Right atrium auricular region (tissue), 2 donors: ENCODE data around the gene SLX4IP. TPM values are rescaled to one million over a fixed set of nuclear protein-coding genes. Genes with fewer than 3 reads are reported as not detected.

ENCODE experiments used
- DNase-seq: peaks from one replicate; pipeline ENCODE4 v3.0.0-alpha.2; 2019; ENCODE audit warnings: low spot score
- H3K27ac ChIP-seq, 2 donors: fragments of 200-600 bp; sonication (generic); 1 replicate in 1 of 2; 2 replicates in 1 of 2; pipeline ENCODE4 v1.5.1; 2016 to 2019
- H3K27me3 ChIP-seq, 2 donors: fragments of 200-600 bp; sonication (generic); one replicate each; pipeline versions ENCODE4 v1.5.1 to v1.6.0; 2017 to 2019
- H3K36me3 ChIP-seq: fragments of 200-600 bp; sonication (generic); one replicate; pipeline ENCODE4 v1.5.1; 2016
- H3K4me1 ChIP-seq, 2 donors: fragments of 200-600 bp; sonication (generic); one replicate each; pipeline versions ENCODE4 v1.5.1 to v1.6.0; 2017 to 2019
- H3K4me3 ChIP-seq, 2 donors: fragments of 200-600 bp; sonication (generic); 1 replicate in 1 of 2; 2 replicates in 1 of 2; pipeline ENCODE4 v1.5.1; 2017 to 2019; ENCODE audit warnings: mild to moderate bottlenecking in 1 of 2, moderate library complexity in 1 of 2
- H3K9me3 ChIP-seq, 2 donors: fragments of 200-600 bp; sonication (generic); one replicate each; pipeline ENCODE4 v1.5.1; 2019
- CTCF ChIP-seq, 2 donors: fragments of 200-600 bp; sonication (generic); IDR thresholded peaks; one replicate each; pipeline ENCODE4 v1.5.1; 2019; ENCODE audit warnings: antibody characterized with exemption in 2 of 2
- total RNA-seq, 2 donors: library from RNA; depleted of rRNA; stranded (reverse); fragments of >200 nt; gene quantifications; one replicate each; pipeline ENCODE4 v1.1.0, GENCODE V29; 2016

The SLX4IP gene
- total RNA-seq, 2 donors from 2014 or later = 1.1 to 2.0 TPM

GRCh38 chr20:10469599-10469998, 34.5 kb downstream of the SLX4IP start:
- no peak overlapping the region for H3K4me3 ChIP-seq
- H3K9me3 ChIP-seq = no peaks in the 10 kb centered on the region
- H3K27me3 ChIP-seq = no peaks in the 10 kb centered on the region
- H3K27ac ChIP-seq = no peak overlapping the region
- peak; percentile 65 to 76 for TF ChIP-seq CTCF (IDR thresholded peaks at IDR 0.05)
- peak; percentile 66 for DNase-seq
- no peaks in the 10 kb centered on the region for H3K36me3 ChIP-seq
- H3K4me1 ChIP-seq = peaks cover 0 to 37% of the 10 kb centered on the region in 2 donors

DNA sequence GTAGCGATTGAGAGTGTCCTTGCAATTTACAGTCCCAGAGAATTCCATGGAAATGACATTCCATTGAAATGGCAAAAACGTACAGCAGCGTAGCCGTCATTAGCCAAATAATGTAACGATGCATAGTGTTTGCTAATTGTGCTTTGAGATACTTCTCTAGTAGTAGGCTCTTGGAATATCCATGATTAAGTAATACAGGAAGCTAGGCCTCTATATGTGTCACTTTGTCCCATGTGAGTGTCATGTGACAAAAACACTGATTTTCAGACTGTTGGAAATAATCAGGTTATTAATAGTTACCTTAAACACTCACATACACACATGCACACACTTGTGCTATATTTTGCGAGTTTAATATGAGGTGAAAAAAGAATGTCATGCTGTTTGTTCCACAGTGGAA, 35.2 kb downstream of the SLX4IP start:
- Histone ChIP-seq H3K9me3 (no peaks in the 10 kb centered on the region), H3K4me1 (peaks cover 0 to 44% of the 10 kb centered on the region in 2 donors), H3K4me3 (no peak overlapping the region), H3K36me3 (no peaks in the 10 kb centered on the region), H3K27ac (no peak overlapping the region), H3K27me3 (no peaks in the 10 kb centered on the region)
- DNase-seq = no peak
- TF ChIP-seq CTCF (IDR thresholded peaks at IDR 0.05) = no peak

- TF ChIP-seq CTCF (IDR thresholded peaks at IDR 0.05) = no peak
- H3K4me1 ChIP-seq = peaks cover 0 to 40% of the 10 kb centered on the region in 2 donors
- no peak overlapping the region for H3K27ac ChIP-seq
- no peaks in the 10 kb centered on the region for H3K36me3 ChIP-seq
- DNase-seq = no peak
- H3K4me3 ChIP-seq = no peak overlapping the region
- H3K27me3 ChIP-seq = no peaks in the 10 kb centered on the region
- no peaks in the 10 kb centered on the region for H3K9me3 ChIP-seq
Measured at GRCh38 chr20:10472871-10473270, 37.8 kb downstream of the SLX4IP start.

GRCh38 chr20:10474606-10475184, 39.6 kb downstream of the SLX4IP start:
- peak overlapping the region; percentile 8 to 61 for H3K27ac ChIP-seq
- peaks cover 0 to 30% of the 10 kb centered on the region in 2 donors for H3K4me1 ChIP-seq
- H3K4me3 ChIP-seq = no peak overlapping the region
- H3K27me3 ChIP-seq = no peaks in the 10 kb centered on the region
- no peaks in the 10 kb centered on the region for H3K9me3 ChIP-seq
- no peaks in the 10 kb centered on the region for H3K36me3 ChIP-seq
- no peak for TF ChIP-seq CTCF (IDR thresholded peaks at IDR 0.05)
- no peak for DNase-seq

- no peak for DNase-seq
- H3K4me3 ChIP-seq = no peak overlapping the region
- no peak for TF ChIP-seq CTCF (IDR thresholded peaks at IDR 0.05)
- no peaks in the 10 kb centered on the region for H3K27me3 ChIP-seq
- peak overlapping the region; percentile 8 to 61 for H3K27ac ChIP-seq
- H3K4me1 ChIP-seq = peaks cover 0 to 25% of the 10 kb centered on the region in 2 donors
- no peaks in the 10 kb centered on the region for H3K36me3 ChIP-seq
- no peaks in the 10 kb centered on the region for H3K9me3 ChIP-seq
Measured at GRCh38 chr20:10475225-10475624, 40.1 kb downstream of the SLX4IP start.

- Histone ChIP-seq H3K27me3 (no peaks in the 10 kb centered on the region), H3K4me1 (peaks cover 0 to 22% of the 10 kb centered on the region in 2 donors), H3K27ac (no peak overlapping the region), H3K4me3 (no peak overlapping the region), H3K9me3 (no peaks in the 10 kb centered on the region), H3K36me3 (no peaks in the 10 kb centered on the region)
- no peak for TF ChIP-seq CTCF (IDR thresholded peaks at IDR 0.05)
- no peak for DNase-seq
Measured at GRCh38 chr20:10476319-10476724, 41.2 kb downstream of the SLX4IP start.
